IPS-18c (cell line): ENCODE results near the gene HOXA1.

Experiments
- H3K4me3 ChIP-seq: 2 replicates; pipeline ENCODE4 v1.7.0; 2013; ENCODE audit warnings: low read depth, mild to moderate bottlenecking, low read length, moderate library complexity; ENCODE audit not compliant: insufficient read depth
- H3K9me3 ChIP-seq: one replicate; pipeline ENCODE4 v1.6.1; 2013; ENCODE audit warnings: mild to moderate bottlenecking, low read length, moderate library complexity; ENCODE audit not compliant: control insufficient read depth, insufficient read depth

HOXA1 gene

GRCh38 chr7:27133409-27134231, 37.8 kb upstream of the HOXA1 start:
- H3K4me3 ChIP-seq, result no peak overlapping the region

DNA sequence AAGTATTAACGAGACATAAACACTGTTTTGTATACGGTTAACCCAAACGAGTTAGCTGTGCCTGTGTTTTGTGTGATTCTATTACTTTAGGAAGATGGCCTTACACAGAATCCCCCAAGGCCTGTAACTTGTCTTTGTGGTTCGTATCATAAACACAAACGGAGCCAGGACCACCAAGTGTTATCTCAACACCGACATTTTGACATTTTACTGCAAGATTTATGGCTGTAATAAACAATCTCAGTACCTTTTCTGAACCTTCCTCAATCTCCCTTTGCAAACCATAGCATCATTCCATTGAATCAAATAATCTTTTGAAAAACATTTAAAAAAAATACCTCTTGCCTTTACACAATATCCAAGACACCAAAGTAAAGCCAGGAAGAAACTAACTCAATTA, 37.2 kb upstream of the HOXA1 start:
- Histone ChIP-seq H3K9me3 (no peaks in the 10 kb centered on the region), H3K4me3 (no peak overlapping the region)

More at GRCh38 chr7:27133409-27134231, 37.8 kb upstream of the HOXA1 start:
- H3K9me3 ChIP-seq, result no peaks in the 10 kb centered on the region

- H3K9me3 ChIP-seq, result no peaks in the 10 kb centered on the region
- H3K4me3 ChIP-seq, result no peak overlapping the region
Observed at GRCh38 chr7:27132214-27132613, 36.4 kb upstream of the HOXA1 start.

DNA sequence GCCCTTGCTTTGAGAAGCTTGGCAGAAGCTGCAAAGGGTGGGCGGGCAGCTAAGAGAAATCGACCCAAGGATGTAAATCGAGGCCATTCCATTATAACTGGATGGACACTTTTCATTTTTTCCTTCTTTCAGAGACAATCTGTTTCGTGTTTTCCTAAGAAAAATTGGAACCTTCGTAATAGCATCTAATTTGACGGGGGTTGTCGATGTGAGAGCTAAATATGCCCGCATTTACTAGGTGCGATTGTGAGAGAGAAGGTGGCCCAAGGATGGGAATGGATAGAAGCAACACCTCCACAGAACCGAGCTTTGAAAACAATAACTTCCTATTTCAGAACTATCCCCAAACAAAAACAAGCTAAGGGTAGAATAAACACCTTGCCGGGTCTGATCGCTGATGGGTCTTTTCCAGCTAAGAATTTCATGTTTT, 35.6 kb upstream of the HOXA1 start:
- Histone ChIP-seq H3K9me3 (no peaks in the 10 kb centered on the region), H3K4me3 (no peak overlapping the region)

GRCh38 chr7:27130540-27131389, 35.0 kb upstream of the HOXA1 start, which contains the start of gene HOXA4:
HOXA4 (minus strand) TSS chr7:27130757; CDS start chr7:27130733, 24 bp downstream.
- Histone ChIP-seq H3K4me3 (peak within 1 kb of the TSS; percentile 57), H3K9me3 (no peaks in the 10 kb centered on the region)

DNA sequence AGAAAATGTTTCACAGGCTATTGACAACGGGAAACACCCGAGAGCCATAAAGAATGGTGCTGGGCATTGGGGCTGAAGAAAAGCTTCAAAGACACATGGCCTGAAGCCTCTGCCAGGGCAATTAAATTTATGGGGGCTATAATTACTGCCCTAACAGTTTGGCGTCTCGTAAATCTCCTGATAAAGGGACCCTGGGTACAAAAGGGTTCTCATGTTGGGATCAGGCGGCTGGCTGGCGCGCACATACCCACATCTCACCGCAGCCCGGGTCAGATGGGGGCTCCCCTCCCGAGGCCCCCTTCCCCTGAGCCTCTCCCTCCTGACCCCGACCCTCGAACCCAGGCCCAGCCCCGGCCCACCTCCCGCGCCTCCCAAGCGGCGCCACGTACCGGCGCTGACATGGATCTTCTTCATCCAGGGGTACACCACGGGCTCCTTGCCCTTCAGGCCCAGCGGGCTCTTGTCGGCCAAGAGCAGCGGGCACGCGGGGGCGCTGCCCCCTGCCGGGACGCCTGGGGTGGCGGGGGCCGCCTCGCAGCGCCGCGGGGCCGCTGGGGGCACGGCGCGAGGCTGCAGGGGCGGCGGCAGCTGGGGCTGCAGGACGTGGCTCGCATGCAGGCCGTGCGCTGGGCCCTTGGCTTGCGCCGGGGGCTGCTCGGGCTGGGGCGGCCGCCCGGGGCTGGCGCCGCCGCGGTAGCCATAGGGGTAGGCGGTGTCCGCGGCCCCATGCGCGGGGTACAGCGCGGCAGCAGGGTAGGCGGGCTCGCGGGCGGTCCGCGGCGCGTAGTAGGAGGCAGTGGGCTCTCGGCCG, 34.1 kb upstream of the HOXA1 start:
- Histone ChIP-seq H3K4me3 (peak overlapping the region; percentile 57; the same call in 1 of the 2 replicates), H3K9me3 (peaks cover 2% of the 10 kb centered on the region)

GRCh38 chr7:27128776-27129728, 33.3 kb upstream of the HOXA1 start:
- H3K9me3 ChIP-seq, result peaks cover 2% of the 10 kb centered on the region
- H3K4me3 ChIP-seq, result no peak overlapping the region

DNA sequence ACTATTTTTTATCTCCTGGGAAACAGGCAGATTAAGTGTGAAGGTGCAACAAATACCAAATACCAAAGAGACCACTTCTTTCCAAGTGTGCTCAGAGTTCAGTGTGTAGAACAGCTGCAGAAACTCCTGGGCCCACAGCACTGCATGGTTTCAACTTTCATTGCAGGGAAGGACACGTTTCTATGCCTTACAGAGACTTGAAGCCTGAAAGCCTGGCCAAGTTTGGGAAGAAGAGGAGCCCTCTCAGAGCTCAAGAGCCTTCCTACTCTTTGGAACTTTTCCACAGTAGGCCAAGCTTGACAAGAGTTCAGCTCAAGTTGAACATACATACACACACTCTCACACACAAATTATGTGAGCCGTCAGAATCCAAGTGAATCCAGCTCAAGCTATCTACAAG, 32.2 kb upstream of the HOXA1 start:
- Histone ChIP-seq H3K4me3 (no peak overlapping the region), H3K9me3 (peaks cover 2% of the 10 kb centered on the region)

GRCh38 chr7:27126596-27127327, 31.0 kb upstream of the HOXA1 start:
- H3K9me3 ChIP-seq, result peaks cover 2% of the 10 kb centered on the region
- no peak overlapping the region for H3K4me3 ChIP-seq

DNA sequence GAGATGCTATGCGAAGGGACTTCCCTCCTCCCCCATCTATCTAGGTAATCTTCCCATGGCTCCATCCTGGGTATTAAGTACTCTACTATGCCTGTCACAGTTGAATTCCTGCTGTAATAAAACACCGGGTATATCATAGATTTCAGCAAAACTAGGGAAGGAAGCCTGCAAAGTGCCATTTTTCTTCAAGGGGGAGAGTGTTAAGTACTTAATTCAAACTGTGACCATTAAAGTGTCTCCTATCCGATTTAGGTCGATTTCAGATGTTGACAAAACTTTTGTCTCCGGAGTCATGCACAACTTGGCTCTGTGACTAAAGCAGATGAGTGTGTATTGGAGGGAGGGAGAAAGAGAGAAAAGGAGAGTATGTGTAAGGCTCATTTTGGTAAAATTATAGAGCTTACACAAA, 30.2 kb upstream of the HOXA1 start:
- Histone ChIP-seq H3K4me3 (no peak overlapping the region), H3K9me3 (peaks cover 2% of the 10 kb centered on the region)

- H3K4me3 ChIP-seq, result no peak overlapping the region
- H3K9me3 ChIP-seq, result peaks cover 2% of the 10 kb centered on the region
Observed at GRCh38 chr7:27124902-27125689, 29.3 kb upstream of the HOXA1 start.

DNA sequence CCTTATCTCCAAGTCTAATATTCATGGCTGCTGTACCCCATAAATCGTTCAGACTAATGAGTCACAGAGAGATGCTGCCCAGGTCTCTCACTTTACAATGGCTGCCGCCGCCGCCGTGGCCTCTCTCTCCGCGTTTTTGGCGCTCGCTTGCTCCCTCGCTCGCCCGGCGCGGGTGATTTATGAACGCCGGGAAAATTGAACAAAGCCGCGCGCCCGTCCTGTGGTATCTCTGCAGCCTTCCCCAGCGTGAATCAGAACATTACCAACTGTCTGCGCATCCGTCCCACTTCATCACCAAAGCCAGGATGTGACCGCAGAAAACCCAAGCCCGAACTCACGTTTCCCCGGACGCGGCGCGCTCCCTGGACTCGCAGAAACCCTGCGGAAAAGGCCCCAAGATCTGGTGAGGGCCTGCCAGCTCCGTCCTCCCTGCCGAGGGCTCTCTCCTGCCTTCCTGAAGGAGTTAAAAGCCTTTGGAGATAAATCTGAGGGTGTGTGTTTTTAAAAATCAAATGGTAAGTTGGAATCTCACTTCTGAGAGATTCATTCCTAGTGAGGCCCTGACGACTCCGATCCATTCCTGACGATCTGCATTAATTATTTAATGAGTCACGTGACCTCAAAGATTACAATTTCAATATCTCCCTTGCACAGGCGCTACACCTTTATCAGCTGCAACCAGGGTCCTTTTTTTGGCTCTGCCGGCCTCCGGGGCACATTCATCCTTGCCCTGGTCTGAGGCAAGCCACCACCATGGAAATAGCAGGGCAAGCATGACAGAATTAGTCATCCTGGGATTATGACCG, 28.5 kb upstream of the HOXA1 start:
- Histone ChIP-seq H3K9me3 (peaks cover 2% of the 10 kb centered on the region), H3K4me3 (no peak overlapping the region; the same call in 1 of the 2 replicates)

GRCh38 chr7:27123477-27124053, 27.8 kb upstream of the HOXA1 start:
- H3K9me3 ChIP-seq, result peaks cover 2% of the 10 kb centered on the region
- H3K4me3 ChIP-seq, result no peak overlapping the region

GRCh38 chr7:27123007-27123476, 27.2 kb upstream of the HOXA1 start:
- Histone ChIP-seq H3K9me3 (peaks cover 2% of the 10 kb centered on the region), H3K4me3 (no peak overlapping the region)
